Neural cell (in vitro differentiated cells): ENCODE measurements around the gene UGT1A4. TPM values are rescaled to one million over a fixed set of nuclear protein-coding genes. Genes with fewer than 3 reads are reported as not detected.

Experiments used
- H2AFZ ChIP-seq: fragments of 200-600, 300-800 bp; sonication (generic), shearing (Covaris generic); 2 replicates; pipeline ENCODE4 v1.6.0; 2014; ENCODE audit warnings: low read depth, mild to moderate bottlenecking, antibody characterized with exemption, low read length, moderate library complexity
- H3F3A ChIP-seq: fragments of 200-600 bp; shearing (Covaris generic); 2 replicates; pipeline ENCODE4 v1.6.1; 2016; ENCODE audit warnings: mild to moderate bottlenecking, moderate library complexity, mixed read lengths, antibody characterized with exemption, low read length; ENCODE audit not compliant: insufficient read depth, poor library complexity, severe bottlenecking
- H3K27ac ChIP-seq: fragments of 200-600, 300-800 bp; sonication (generic), shearing (Covaris generic); 2 replicates; pipeline ENCODE4 v1.5.1; 2014; ENCODE audit warnings: mild to moderate bottlenecking, low read length, moderate library complexity
- H3K27me3 ChIP-seq: fragments of 300-800, 200-600 bp; sonication (generic), shearing (Covaris generic); 2 replicates; pipeline ENCODE4 v1.6.0; 2014; ENCODE audit warnings: mild to moderate bottlenecking, low read depth, low read length, moderate library complexity; ENCODE audit not compliant: insufficient read depth
- H3K36me3 ChIP-seq: fragments of 300-800, 200-600 bp; sonication (generic), shearing (Covaris generic); 2 replicates; pipeline ENCODE4 v1.5.1; 2014; ENCODE audit warnings: mild to moderate bottlenecking, antibody characterized with exemption, low read length, moderate library complexity; ENCODE audit not compliant: insufficient read depth
- H3K4me2 ChIP-seq: fragments of 300-800, 200-600 bp; sonication (generic), shearing (Covaris generic); 2 replicates; pipeline ENCODE4 v1.6.0; 2014; ENCODE audit warnings: mild to moderate bottlenecking, low read length
- H3K4me3 ChIP-seq: fragments of 300-800, 200-600 bp; sonication (generic), shearing (Covaris generic); 2 replicates; pipeline ENCODE4 v1.5.1; 2014; ENCODE audit warnings: mild to moderate bottlenecking, low read length, moderate library complexity
- H3K79me2 ChIP-seq: fragments of 200-600 bp; shearing (Covaris generic); replicated peaks from 2 replicates; pipeline ENCODE4 v1.6.0; 2014; ENCODE audit warnings: mild to moderate bottlenecking, low read length, moderate library complexity; ENCODE audit not compliant: insufficient read depth
- H3K9ac ChIP-seq: fragments of 300-800, 200-600 bp; sonication (generic), shearing (Covaris generic); 2 replicates; pipeline ENCODE4 v1.6.1; 2016; ENCODE audit warnings: mild to moderate bottlenecking, low read length, mixed read lengths
- H3K9me2 ChIP-seq: fragments of 200-600 bp; shearing (Covaris generic); 2 replicates; pipeline ENCODE4 v1.6.1; 2016; ENCODE audit warnings: mild to moderate bottlenecking, low read length, mixed read lengths; ENCODE audit not compliant: insufficient read depth
- H3K9me3 ChIP-seq: fragments of 200-600, 300-800 bp; sonication (generic), shearing (Covaris generic); 2 replicates; pipeline ENCODE4 v1.6.1; 2016; ENCODE audit warnings: mild to moderate bottlenecking, mixed run types, low read length, moderate library complexity, mixed read lengths
- H4K20me1 ChIP-seq: fragments of 200-600 bp; shearing (Covaris generic); 2 replicates; pipeline ENCODE4 v1.6.1; 2016; ENCODE audit warnings: mild to moderate bottlenecking, mixed run types; ENCODE audit not compliant: insufficient read depth
- EP300 ChIP-seq: fragments of 450-650 bp; conservative IDR thresholded peaks from 2 replicates; pipeline ENCODE4 v1.6.1; 2014; ENCODE audit warnings: antibody characterized with exemption, mild to moderate bottlenecking, moderate library complexity; ENCODE audit not compliant: poor library complexity, severe bottlenecking
- EZH2 ChIP-seq: fragments of 200-600, 300-800 bp; shearing (Covaris generic), sonication (generic); IDR thresholded peaks from 2 replicates; pipeline ENCODE4 v1.6.1; 2014; ENCODE audit warnings: antibody characterized with exemption, low read length, borderline replicate concordance, mild to moderate bottlenecking; ENCODE audit not compliant: insufficient read depth, poor library complexity, severe bottlenecking
- MXI1 ChIP-seq: fragments of 450-650 bp; conservative IDR thresholded peaks from 2 replicates; pipeline ENCODE4 v1.6.1; 2014; ENCODE audit warnings: antibody characterized with exemption, mild to moderate bottlenecking; ENCODE audit not compliant: poor library complexity, severe bottlenecking
- POLR2AphosphoS5 ChIP-seq: IDR thresholded peaks from 2 replicates; pipeline ENCODE4 v1.6.1; 2012
- RAD21 ChIP-seq: fragments of 450-650 bp; conservative IDR thresholded peaks from 2 replicates; pipeline ENCODE4 v1.6.1; 2014; ENCODE audit warnings: antibody characterized with exemption, mild to moderate bottlenecking, moderate library complexity
- SMC3 ChIP-seq: fragments of 450-650 bp; conservative IDR thresholded peaks from 2 replicates; pipeline ENCODE4 v1.6.1; 2014; ENCODE audit warnings: antibody characterized with exemption, mild to moderate bottlenecking, moderate library complexity; ENCODE audit not compliant: poor library complexity
- TAF1 ChIP-seq: IDR thresholded peaks from 2 replicates; pipeline ENCODE4 v1.6.1; 2012; ENCODE audit warnings: low read depth
- polyA plus RNA-seq: library from polyadenylated mRNA; depleted of rRNA; stranded (reverse); fragments of >200 nt; gene quantifications from 2 replicates; pipeline ENCODE4 v1.2.3, GENCODE V29; 2014
- TF ChIP-seq, protein P1 (sequence below): IDR thresholded peaks from 2 replicates; pipeline ENCODE4 v1.6.1; 2012; ENCODE audit warnings: borderline replicate concordance
- TF ChIP-seq, protein P2 (sequence below): fragments of 450-650 bp; IDR thresholded peaks from 2 replicates; pipeline ENCODE4 v1.5.1; 2014; ENCODE audit warnings: antibody characterized with exemption, mild to moderate bottlenecking, moderate library complexity; ENCODE audit not compliant: poor library complexity, severe bottlenecking

The UGT1A4 gene
- polyA plus RNA-seq, 1 donor from 2014 or later = not detected

GRCh38 chr2:233778030-233778429 lies 59.5 kb downstream of the UGT1A4 start, which contains the start of gene MROH2A:
Gene MROH2A, plus strand, starts transcription at chr2:233778330. Its CDS starts 1,029 bp downstream, at chr2:233779359.
- H3K27me3 ChIP-seq = no peaks in the 10 kb centered on the region
- no peak within 1 kb of the TSS for H3K27ac ChIP-seq
- no peak within 1 kb of the TSS for H3K4me3 ChIP-seq
- H3K36me3 ChIP-seq = no peaks in the 10 kb centered on the region
- no peaks in the 10 kb centered on the region for H4K20me1 ChIP-seq
- no peak within 1 kb of the TSS for H3K4me2 ChIP-seq
- TF ChIP-seq MXI1 (no peak), TAF1 (no peak), EP300 (no peak), SMC3 (no peak), EZH2 (no peak), RAD21 (no peak), POLR2AphosphoS5 (no peak)
- TF ChIP-seq, protein P1, sequence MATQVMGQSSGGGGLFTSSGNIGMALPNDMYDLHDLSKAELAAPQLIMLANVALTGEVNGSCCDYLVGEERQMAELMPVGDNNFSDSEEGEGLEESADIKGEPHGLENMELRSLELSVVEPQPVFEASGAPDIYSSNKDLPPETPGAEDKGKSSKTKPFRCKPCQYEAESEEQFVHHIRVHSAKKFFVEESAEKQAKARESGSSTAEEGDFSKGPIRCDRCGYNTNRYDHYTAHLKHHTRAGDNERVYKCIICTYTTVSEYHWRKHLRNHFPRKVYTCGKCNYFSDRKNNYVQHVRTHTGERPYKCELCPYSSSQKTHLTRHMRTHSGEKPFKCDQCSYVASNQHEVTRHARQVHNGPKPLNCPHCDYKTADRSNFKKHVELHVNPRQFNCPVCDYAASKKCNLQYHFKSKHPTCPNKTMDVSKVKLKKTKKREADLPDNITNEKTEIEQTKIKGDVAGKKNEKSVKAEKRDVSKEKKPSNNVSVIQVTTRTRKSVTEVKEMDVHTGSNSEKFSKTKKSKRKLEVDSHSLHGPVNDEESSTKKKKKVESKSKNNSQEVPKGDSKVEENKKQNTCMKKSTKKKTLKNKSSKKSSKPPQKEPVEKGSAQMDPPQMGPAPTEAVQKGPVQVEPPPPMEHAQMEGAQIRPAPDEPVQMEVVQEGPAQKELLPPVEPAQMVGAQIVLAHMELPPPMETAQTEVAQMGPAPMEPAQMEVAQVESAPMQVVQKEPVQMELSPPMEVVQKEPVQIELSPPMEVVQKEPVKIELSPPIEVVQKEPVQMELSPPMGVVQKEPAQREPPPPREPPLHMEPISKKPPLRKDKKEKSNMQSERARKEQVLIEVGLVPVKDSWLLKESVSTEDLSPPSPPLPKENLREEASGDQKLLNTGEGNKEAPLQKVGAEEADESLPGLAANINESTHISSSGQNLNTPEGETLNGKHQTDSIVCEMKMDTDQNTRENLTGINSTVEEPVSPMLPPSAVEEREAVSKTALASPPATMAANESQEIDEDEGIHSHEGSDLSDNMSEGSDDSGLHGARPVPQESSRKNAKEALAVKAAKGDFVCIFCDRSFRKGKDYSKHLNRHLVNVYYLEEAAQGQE = no peak
- TF ChIP-seq, protein P2, sequence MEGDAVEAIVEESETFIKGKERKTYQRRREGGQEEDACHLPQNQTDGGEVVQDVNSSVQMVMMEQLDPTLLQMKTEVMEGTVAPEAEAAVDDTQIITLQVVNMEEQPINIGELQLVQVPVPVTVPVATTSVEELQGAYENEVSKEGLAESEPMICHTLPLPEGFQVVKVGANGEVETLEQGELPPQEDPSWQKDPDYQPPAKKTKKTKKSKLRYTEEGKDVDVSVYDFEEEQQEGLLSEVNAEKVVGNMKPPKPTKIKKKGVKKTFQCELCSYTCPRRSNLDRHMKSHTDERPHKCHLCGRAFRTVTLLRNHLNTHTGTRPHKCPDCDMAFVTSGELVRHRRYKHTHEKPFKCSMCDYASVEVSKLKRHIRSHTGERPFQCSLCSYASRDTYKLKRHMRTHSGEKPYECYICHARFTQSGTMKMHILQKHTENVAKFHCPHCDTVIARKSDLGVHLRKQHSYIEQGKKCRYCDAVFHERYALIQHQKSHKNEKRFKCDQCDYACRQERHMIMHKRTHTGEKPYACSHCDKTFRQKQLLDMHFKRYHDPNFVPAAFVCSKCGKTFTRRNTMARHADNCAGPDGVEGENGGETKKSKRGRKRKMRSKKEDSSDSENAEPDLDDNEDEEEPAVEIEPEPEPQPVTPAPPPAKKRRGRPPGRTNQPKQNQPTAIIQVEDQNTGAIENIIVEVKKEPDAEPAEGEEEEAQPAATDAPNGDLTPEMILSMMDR = no peak
- H3K79me2 ChIP-seq = no peaks in the 10 kb centered on the region
- H2AFZ ChIP-seq = no peak within 1 kb of the TSS
- H3K9ac ChIP-seq = no peak within 1 kb of the TSS
- H3K9me3 ChIP-seq = peaks cover 3% of the 10 kb centered on the region
- no peaks in the 10 kb centered on the region for H3K9me2 ChIP-seq
- no peaks in the 10 kb centered on the region for H3F3A ChIP-seq

GRCh38 chr2:233779722-233780121 lies 61.2 kb downstream of the UGT1A4 start:
- Histone ChIP-seq H3K9me3 (peaks cover 3% of the 10 kb centered on the region), H3K4me2 (no peak overlapping the region), H3K9ac (no peak overlapping the region), H3K9me2 (no peaks in the 10 kb centered on the region), H3K27me3 (no peaks in the 10 kb centered on the region), H3K36me3 (no peaks in the 10 kb centered on the region), H3F3A (no peaks in the 10 kb centered on the region), H3K27ac (no peak overlapping the region), H3K4me3 (no peak overlapping the region), H4K20me1 (no peaks in the 10 kb centered on the region), H3K79me2 (no peaks in the 10 kb centered on the region), H2AFZ (no peak overlapping the region)
- TF ChIP-seq SMC3 (no peak), EP300 (no peak), RAD21 (no peak), TAF1 (no peak), MXI1 (no peak), POLR2AphosphoS5 (no peak), EZH2 (no peak)
- TF ChIP-seq, protein P2 = no peak
- TF ChIP-seq, protein P1 = no peak
